GM18498 (cell line): ENCODE results near the gene DCXR.
A peak's percentile ranks its signal among the peaks of the same experiment; 100 is the strongest.

Source experiments
- ATAC-seq: cut with Tn5 transposase; IDR thresholded peaks from one replicate; pipeline ENCODE4 v1.9.1; 2021; ENCODE audit warnings: mild to moderate bottlenecking, moderate library complexity; ENCODE audit not compliant: unreplicated experiment

DCXR gene

DNA sequence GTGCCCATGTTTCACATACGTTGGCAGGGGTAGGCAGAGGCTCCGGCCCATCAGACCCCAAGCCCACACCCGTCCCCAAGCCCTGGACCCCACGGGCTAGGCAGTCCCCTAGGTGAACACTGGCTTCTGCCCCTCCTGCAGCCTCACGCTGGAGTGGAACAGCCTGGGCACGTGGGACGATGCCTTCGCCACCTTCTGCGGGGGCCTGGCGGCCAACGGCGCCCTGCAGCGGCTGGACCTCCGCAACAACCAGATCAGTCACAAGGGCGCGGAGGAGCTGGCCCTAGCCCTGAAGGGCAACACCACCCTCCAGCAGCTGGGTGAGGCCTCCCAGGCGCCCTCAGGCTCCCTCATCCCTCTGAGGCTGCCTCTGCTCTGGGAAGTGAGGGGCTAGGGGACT, 12.6 kb downstream of the DCXR start:
- no peak for ATAC-seq

DNA sequence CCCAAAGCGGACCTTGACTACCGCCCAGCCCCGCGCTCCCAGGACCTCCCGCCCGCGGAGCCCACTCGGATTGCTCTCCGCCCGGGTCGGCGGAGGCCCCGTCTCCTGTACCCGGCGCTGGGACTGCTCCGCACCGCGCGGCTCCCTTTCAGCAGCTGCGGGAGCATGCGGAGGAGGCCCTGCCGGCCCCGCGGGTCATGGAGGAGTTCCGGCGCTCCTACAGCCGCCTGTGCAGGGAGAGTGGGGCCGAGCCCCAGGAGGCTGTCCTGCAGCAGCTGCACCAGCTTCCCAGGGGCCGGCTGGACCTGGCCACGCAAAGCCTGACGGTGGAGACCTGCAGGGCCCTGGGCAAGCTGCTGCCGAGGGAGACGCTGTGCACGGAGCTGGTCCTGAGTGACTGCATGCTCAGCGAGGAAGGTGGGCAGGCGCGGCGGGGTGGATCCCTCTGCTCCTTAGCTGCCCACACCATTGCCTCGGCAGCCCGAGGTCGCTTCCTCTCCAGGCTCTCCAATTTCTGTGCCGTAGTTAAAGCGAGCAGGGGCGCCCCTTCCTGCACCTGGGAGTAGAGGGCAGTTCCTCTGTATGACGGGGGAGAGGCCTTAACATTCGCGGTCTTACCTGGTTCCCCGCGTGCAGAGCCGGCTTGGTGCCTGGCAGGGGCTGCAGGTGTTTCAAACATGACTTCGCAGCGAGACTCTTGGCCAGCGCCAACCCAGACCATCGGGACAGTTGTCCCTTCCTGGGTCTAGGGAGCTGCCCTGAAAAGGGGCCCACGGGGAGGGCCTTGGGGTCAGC, 13.9 kb downstream of the DCXR start:
- ATAC-seq, result peak; percentile 3

GRCh38 chr17:82022981-82023446, 14.5 kb downstream of the DCXR start, which contains the start of gene LRRC45:
TSS of gene LRRC45 (plus strand) at chr17:82023305. CDS start at chr17:82023644, 339 bp downstream.
- ATAC-seq, result peak; percentile 86

DNA sequence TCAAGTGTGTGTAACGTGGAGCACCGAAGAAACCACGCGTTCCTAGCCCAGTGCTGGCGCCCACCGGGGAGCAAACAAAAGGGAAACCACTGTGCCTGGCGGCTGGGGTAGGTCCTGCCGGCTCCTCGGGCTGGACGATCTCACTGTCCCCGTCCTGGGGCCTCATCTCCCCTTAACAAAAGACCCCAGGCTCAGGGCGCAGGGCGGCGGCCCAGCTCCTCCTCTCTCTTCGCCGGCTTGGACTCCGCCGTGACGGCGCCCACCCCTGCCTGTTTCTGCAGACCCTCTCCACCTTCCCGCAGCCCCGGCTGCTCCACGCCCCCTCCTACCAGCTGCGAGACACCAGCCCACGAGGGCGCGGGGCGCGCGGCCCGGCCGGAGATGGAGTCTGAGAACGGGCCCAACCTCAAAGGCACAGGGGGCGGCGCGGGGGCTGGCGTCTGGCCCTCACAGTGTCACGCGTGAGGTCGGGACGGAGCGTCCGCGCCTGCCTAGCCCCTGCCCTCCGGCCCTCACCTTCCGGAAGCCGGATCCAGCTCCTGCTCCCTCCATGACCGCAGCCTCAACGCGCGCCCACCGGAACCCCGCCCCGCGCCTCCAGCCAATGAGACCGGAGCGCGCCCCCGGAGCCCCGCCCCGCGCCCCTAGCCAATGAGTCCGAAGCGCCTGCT, 15.1 kb downstream of the DCXR start, which contains the start of gene CENPX:
CENPX (minus strand) TSS at position 569 of the 671 bp plus-strand sequence; CDS start at position 552, 17 bp downstream.
- ATAC-seq, result peak; percentile 17

DNA sequence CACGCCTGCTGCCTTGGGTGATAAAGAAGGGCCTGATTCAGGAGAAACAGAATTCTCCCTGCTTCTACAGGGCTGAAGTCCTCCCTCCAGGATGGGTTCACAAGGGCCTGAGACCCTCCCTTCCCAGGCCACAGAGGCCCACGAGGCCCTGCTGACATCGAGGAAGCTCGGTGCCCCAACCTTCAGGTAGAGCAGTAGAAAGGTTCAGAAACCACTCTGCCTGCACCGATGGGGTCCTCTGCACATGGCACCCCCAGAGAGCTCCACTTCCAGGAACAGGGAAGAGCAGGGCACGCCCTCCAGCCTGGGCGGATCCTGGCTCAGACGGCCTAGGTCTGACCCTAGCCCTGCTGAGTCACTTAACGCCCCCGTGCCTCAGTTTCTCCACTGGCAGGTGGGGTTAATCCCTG, 15.6 kb downstream of the DCXR start:
- ATAC-seq, result no peak

- ATAC-seq, result no peak
Observed at GRCh38 chr17:82021107-82021899, 16.2 kb downstream of the DCXR start.

DNA sequence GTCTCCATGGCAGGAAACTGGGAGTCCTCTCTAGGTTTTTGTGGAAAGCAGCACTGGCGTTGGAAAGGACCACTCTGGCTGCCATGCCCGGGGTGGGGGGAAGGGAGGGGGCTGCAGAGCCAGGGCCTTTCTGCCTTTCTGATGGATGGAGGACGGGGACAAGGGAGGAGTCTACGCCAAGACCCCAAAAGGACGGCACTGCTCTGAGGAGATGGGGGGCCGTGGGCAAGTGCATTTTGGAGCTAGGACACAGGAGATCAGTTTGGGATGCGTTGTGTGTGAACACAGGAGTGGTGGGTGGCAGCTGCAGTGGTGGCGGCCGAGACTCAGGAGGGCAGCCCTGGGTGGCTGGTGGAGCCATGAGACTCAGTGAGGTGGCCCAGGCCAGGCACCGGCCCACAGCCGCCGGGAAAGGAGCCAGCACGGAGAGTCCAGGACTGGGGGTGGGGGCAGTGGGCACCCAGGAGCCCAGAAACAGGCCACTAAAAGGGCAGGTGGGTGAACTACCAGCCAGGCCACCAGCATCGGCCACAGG, 16.9 kb downstream of the DCXR start:
- no peak for ATAC-seq

- ATAC-seq, result no peak
Observed at GRCh38 chr17:82019690-82020571, 17.6 kb downstream of the DCXR start.

GRCh38 chr17:82018989-82019689, 18.4 kb downstream of the DCXR start:
- no peak for ATAC-seq

- ATAC-seq, result no peak
Observed at GRCh38 chr17:82018152-82018988, 19.1 kb downstream of the DCXR start.

DNA sequence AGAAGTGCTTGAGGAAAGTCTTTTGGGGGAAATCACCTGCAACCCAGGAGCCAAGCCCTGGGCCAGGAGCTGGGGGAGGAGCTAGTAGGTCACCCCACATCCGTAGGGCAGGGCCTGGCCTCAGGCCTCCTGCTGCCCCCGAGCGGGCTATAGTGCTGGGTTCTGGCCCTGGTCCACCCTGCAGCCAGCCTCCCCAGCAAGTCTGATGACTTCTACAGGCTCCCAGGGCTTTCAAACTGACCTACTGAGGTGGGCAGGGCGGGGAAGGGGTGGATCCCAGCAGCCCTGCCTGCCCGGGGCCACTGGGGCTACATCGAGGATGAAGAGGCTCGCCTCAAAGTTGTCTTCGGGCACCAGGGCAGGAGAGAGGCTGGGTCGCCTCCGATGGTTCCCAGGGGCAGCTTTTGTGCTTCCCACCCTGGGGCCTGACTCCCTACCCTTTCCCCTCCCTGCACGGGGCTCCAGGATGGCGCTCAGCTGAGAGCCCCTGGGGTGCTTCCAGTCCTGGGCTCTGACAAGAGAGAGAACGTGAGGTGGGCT, 19.8 kb downstream of the DCXR start:
- ATAC-seq, result no peak

DNA sequence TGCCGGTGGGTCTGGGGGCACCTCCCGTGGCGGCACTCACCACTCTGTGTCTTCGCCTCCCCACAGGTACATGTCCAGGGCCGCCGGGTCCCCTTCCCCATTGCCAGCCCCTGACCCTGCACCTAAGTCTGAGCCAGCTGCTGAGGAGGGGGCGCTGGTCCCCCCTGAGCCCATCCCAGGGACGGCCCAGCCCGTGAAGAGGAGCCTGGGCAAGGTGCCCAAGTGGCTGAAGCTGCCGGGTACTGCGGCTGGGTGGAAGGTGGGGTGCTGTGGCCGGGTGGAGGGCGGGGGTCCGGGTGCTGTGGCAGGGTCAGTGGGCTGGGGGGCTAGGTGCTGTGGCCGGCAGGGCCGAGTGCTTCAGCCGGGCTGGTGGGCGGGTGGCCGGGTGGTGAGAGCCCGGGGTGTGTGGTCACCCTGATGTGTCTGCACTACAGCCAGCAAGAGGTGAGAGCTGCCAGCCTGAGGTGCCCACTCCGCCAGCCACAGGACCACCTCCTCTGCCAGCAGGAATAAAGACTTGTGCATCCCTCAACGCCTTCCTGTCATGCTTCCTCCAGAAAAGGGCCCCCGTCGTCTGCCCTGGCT, 20.5 kb downstream of the DCXR start:
- no peak for ATAC-seq

- no peak for ATAC-seq
Observed at GRCh38 chr17:82016061-82016874, 21.2 kb downstream of the DCXR start.

GRCh38 chr17:82015311-82015971, 22.1 kb downstream of the DCXR start:
- no peak for ATAC-seq

- no peak for ATAC-seq
Observed at GRCh38 chr17:82014971-82015310, 22.6 kb downstream of the DCXR start.

DNA sequence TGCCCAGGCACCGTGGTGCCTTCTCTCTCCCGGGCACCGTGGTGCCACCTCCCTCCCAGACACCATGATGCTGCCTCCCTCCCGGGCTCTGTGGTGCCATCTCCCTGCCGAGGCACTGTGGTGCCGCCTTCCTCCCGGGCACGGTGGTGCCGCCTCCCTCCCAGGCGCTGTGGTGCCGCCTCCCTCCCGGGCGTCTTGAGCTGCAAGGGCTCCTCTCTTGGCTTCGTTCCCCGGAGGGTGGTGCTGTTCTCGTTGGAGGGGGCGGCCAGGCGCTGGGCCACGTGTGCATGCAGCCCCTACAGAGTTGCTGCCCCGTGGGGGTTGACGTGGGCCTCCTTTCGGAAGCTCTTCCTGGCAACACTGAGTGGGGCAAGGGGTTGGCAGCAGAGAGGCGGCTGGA, 23.1 kb downstream of the DCXR start:
- ATAC-seq, result no peak
